Measurements from ENCODE around the gene SLC45A1. TPM values are rescaled to one million over a fixed set of nuclear protein-coding genes. Genes with fewer than 3 reads are reported as not detected.

Gene SLC45A1
- total and polyA plus RNA-seq, 12 donors, result 0.53 to 4.1 (median 1.6) TPM

DNA sequence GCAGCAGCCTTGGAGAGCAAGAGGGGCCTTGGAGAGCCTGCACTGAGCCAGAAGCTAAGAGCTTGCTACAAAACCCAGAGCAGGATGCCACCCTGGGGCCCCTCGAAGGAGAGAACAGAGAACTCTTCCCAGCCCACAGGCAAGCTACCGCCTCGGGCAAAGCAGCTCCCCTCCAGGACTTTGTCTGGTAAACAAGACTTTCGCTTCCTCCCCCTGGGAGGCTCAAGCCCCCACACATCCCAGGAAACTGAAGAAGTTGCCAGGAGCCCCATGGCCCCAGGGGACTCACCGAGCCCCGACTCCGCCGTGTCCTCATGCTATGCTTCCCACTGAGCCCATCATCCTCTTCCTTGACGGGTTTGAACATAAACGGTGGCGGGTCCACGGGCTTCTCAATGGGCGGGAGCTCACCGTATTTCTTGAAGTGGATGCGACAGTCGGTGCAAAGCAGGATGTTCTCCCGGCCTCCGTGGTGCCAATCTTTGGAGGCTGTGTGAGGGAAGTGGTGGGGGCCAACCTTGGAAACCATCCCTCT, 45.9 kb downstream of the SLC45A1 start:
- intact Hi-C loops (cut with DNase I), result loop anchor here in 2 of 10 donors (5.0 to 10.0 kb wide), 2 partner anchors 38 to 161 kb away; no protein-coding TSS in a partner anchor
- TF ChIP-seq, protein P1, sequence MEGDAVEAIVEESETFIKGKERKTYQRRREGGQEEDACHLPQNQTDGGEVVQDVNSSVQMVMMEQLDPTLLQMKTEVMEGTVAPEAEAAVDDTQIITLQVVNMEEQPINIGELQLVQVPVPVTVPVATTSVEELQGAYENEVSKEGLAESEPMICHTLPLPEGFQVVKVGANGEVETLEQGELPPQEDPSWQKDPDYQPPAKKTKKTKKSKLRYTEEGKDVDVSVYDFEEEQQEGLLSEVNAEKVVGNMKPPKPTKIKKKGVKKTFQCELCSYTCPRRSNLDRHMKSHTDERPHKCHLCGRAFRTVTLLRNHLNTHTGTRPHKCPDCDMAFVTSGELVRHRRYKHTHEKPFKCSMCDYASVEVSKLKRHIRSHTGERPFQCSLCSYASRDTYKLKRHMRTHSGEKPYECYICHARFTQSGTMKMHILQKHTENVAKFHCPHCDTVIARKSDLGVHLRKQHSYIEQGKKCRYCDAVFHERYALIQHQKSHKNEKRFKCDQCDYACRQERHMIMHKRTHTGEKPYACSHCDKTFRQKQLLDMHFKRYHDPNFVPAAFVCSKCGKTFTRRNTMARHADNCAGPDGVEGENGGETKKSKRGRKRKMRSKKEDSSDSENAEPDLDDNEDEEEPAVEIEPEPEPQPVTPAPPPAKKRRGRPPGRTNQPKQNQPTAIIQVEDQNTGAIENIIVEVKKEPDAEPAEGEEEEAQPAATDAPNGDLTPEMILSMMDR (IDR thresholded peaks at IDR 0.05), result no peak
- ATAC-seq (peak in 1 of 8 donors; percentile 22), DNase-seq (no peak)
- peak overlapping the region in 2 of 10 donors; percentile 1 to 8 for H3K4me3 ChIP-seq
- H3K4me1 ChIP-seq, result peaks cover 15 to 76% (median 58%) of the 10 kb centered on the region in 9 donors
- peaks cover 0 to 83% (median 37%) of the 10 kb centered on the region in 9 donors for H3K36me3 ChIP-seq
- H3K27ac ChIP-seq, result peak overlapping the region; percentile 38 to 93 (median 64)
- H3K27me3 ChIP-seq, result no peaks in the 10 kb centered on the region
- no peaks in the 10 kb centered on the region for H3K9me3 ChIP-seq
- WGBS, 2 donors, result 49 to 50% methylated on average over 18 of the region's 18 CpGs

DNA sequence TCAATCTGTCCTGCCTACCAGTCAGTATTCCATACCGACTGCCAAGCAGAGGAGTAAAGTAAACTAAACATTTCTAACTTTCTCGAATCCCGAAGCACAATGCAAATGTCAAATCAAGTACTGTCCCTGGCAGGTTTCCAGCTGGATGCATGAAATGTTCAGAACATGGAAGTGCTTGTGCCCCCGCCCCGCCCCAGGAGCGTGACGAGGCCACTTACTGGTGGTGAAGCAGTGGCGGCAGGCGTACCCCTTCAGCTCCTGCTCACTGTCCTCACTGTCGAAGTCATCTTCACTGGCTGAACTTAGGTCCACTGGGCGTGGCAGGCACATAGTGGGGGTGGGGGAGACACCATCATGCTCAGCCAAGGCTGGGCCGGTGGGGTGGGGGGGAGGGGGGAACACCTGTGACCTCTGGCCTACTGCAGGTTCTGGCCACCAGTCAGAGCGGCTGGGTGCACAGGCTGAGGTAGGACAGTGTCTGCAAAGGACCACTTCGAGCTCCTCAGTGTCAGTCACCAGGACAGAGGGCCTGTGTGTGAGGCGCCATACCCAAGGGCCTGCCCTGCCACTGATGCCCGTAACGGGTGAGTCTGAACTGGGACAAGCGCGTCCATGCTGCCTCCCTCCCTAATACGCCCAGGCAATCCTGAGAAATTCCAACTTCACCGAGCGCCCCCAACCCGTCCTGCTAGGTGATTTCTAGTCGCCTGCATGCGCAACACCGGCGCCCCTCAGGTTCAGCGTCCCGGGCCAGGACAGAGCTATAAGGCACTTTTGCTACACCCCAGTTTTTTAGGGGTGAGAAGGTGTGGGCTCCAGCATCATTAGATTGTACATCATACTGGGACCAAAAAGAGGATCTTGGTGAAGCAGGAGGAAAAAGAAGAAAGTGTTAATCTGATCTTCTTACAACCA, 46.9 kb downstream of the SLC45A1 start:
- peak overlapping the region; percentile 38 to 93 (median 64) for H3K27ac ChIP-seq
- DNase-seq (peak in 1 of 2 donors; percentile 54), ATAC-seq (peak; percentile 4 to 74 (median 39))
- H3K9me3 ChIP-seq, result no peaks in the 10 kb centered on the region
- H3K27me3 ChIP-seq, result no peaks in the 10 kb centered on the region
- peaks cover 0 to 73% (median 27%) of the 10 kb centered on the region in 9 donors for H3K36me3 ChIP-seq
- no peak overlapping the region for H3K4me3 ChIP-seq
- WGBS, 2 donors, result 70 to 73% methylated on average over 29 of the region's 29 CpGs
- intact Hi-C loops (cut with DNase I), result loop anchor here in 2 of 10 donors (5.0 to 10.0 kb wide), 2 partner anchors 38 to 160 kb away; no protein-coding TSS in a partner anchor
- TF ChIP-seq, protein P1 (IDR thresholded peaks at IDR 0.05), result no peak
- peaks cover 15 to 78% (median 62%) of the 10 kb centered on the region in 9 donors for H3K4me1 ChIP-seq

DNA sequence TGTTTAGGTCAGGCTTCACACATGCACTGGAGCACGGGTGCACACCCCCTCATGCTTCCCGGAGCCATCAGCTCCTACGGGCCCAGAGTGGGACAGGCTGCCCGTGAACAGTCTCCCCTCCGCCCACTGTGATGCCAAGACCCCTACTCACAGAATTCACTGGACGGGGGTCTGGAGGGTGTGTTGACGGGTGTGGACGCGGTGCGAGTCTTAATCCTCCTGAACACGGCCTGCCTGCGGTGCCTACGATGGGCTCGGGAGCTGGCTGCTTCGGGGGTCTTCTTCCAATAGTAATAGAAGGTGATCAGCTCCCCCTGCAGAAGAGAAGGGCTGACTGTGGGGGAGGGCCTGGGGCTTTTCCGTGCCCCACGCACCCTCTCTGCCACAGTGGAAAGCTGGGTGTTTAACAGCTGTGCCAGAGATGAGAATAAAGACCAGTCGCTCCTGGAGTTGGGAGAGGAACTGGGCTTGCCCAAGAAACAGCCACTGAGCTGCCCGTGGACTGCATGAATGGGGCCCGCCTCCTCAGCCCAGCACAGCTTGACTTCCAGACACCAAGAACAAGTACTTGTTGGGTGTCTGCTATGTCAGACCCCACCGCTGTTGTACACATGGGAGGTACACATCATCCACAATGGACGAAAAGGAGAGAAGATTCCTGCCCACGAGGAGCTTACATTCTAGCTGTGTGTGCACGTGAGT, 47.9 kb downstream of the SLC45A1 start:
- Histone ChIP-seq H3K4me1 (peaks cover 20 to 87% (median 71%) of the 10 kb centered on the region in 9 donors), H3K9me3 (no peaks in the 10 kb centered on the region), H3K27ac (peak overlapping the region in 6 of 10 donors; percentile 0 to 93 (median 56)), H3K4me3 (no peak overlapping the region), H3K27me3 (no peaks in the 10 kb centered on the region), H3K36me3 (peaks cover 0 to 75% (median 18%) of the 10 kb centered on the region in 9 donors)
- intact Hi-C loops (cut with DNase I), result loop anchor here in 1 of 10 donors (10.0 kb wide), 1 partner anchor 159 kb away; no protein-coding TSS in a partner anchor
- WGBS, 2 donors, result 89 to 90% methylated on average over 24 of the region's 24 CpGs
- DNase-seq, result peak in 1 of 2 donors; percentile 13
- TF ChIP-seq, protein P1 (IDR thresholded peaks at IDR 0.05), result no peak
- ATAC-seq, result peak in 1 of 8 donors; percentile 26
